ENCODE data around the gene PRKCB.
"Not testable (repeated sequence)": the region's sequence is repeated elsewhere in the genome, so short reads cannot be mapped to it uniquely, and the experiment has no call there.

PRKCB gene

DNA sequence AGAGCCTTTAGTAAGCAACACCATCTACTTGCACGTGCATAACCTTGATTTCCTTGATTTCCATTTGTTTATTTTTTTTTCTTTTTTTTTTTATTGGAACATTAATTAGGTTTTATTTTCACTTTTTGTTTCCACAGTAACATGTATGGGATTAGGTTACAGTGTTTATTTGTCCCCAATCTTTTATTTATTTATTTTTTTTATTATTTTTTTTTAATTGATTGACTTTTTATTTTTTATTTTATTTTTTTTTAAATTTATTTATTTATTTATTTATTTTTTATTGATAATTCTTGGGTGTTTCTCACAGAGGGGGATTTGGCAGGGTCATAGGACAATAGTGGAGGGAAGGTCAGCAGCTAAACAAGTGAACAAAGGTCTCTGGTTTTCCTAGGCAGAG lies 272.3 kb downstream of the PRKCB start:
- DNase-seq, result not testable (repeated sequence)

DNA sequence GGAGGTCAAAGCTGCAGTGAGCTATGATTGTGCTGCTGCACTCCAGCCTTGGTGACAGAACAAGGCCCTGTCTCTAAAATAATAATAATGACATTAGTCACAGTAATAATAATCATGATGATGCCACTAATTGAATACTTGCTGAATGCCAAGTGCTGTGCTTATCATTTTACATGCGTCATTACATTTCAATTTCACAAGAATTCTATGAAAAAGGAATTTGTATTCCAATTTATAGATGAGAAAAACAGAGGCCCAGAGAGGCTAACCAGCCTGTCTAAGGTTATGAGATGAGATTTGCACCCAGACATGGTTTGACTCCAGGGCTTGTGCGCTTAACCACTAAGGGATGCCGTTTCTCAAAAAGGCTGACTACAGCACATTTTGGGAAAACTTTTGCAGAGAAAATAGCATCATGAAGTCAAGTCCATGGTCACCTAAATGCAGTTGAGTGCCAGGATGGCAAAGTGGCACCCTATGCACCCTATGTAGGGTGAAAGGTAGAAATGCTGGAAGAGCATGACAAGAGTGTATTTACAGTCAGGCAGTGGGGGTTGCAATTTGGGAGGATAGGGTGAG lies 276.0 kb downstream of the PRKCB start:
- no peak for DNase-seq

DNA sequence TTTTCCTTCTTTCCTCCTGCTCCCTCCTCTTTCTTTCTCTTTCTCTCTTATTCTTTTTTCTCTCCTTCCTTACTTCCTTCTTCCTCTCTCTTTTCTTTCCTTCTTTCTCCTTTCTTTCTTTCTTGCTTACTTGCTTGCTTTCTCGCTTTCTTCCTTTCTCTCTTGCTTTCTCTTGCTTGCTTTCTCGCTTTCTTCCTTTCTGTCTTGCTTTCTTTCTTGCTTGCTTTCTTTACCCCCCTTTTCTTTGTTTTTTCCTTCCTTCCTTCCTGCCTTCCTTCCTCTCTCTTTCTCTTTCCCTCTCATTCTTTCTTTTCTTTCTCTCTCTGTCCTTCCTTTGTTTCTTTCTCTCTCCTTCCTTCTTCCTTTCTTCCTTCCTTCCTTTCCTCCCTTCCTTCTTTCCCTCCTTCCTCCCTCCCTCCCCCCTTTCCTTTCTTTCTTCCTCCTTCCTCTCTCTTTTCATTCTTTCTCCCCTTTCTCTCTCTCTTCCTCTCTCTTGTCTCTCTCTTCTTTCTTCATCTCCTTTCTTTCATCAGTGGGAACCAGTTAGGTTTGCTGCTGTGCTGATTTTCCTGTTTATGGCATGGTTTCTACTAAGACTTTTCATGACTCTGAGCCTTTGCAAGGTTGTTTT lies 277.4 kb downstream of the PRKCB start:
- DNase-seq, result no peak

DNA sequence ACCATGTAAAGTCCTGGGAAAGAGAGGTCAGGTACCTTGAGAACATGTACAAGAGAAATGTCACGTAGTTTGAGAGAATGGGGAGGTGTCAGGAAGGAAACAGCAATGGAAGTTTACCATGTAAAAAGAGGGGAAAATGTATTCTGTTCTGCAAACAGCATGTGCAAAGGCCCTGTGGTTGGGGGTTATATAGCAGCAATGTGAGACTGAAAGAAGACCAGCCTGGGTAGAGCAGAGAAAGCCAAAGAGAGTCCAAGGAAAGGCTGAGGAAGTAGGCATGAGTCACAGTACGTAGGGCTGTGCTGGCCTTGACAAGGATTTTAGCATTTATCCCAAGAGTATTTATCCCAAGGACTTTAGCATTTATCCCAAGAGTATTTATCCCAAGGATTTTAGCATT lies 279.1 kb downstream of the PRKCB start:
- DNase-seq, result no peak

DNA sequence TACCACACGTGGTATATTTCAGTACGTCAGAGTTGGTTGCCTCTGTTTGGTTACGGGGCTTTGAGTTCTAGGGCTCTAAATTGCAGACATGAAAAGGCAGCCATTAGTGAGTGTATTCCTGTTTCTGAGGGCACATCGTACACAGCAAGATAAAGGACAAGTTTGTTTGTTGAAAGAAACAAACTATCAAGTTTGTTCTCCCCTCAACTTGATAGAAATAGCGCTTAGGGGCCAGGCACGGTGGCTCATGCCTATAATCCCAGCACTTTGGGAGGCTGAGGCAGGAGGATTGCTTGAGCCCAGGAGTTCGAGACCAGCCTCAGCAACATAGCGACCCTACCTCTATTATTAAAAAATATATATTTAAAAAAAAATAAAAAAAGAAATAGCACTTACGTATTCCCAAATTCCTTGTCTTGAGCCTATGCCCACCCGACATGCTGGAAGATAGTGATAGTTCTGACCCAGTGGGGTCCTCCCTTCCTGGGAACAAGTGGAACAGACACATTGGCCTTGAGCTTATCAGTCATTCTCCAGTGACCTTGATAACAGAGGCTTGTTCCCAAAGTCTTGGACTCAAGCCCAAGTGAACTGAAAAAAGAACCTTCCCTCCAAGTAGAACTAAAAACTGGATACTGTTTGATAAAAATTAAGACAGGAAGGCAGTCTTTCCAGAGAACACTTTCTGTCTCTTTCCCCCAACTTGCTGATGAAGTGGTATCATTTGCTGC lies 280.4 kb downstream of the PRKCB start:
- DNase-seq, result no peak

DNA sequence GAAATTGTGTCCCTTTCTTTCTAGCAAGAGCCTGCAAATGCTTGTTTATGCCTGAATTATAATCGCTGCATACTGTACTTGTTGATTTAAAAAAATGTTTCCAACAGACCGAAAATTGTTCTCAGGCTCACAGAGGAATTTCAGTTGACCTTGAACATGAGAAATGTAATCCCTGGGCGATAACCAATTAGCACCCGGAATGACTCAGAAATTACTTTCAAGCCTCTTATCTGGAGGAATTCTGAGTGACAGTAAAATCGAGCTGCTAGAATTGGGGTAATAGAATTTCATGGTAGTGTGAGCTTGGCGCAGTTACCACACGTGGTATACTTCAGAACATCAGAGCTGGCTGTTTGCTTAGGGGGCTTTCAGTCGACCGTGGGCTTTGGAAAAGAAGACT lies 281.2 kb downstream of the PRKCB start:
- DNase-seq, result no peak

DNA sequence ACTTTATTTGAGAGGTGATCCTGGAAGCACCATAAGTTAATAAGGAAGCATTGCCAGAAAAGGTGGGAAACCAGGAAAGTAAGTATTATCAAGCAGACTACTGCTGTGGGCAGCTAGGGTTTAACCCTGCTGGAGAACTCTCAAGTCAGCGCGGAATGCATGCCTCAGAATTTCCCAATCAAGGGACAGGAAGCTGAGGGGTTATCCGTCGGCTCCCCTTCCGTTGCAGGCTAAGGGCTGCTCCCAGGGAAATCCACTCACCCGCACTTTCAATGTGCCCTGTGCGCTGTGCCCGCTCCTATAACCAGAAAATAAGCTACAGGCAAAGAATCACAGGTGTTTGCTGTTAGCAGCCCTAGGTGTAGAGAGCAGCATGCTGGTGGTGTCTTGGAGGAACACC lies 281.9 kb downstream of the PRKCB start:
- no peak for DNase-seq

DNA sequence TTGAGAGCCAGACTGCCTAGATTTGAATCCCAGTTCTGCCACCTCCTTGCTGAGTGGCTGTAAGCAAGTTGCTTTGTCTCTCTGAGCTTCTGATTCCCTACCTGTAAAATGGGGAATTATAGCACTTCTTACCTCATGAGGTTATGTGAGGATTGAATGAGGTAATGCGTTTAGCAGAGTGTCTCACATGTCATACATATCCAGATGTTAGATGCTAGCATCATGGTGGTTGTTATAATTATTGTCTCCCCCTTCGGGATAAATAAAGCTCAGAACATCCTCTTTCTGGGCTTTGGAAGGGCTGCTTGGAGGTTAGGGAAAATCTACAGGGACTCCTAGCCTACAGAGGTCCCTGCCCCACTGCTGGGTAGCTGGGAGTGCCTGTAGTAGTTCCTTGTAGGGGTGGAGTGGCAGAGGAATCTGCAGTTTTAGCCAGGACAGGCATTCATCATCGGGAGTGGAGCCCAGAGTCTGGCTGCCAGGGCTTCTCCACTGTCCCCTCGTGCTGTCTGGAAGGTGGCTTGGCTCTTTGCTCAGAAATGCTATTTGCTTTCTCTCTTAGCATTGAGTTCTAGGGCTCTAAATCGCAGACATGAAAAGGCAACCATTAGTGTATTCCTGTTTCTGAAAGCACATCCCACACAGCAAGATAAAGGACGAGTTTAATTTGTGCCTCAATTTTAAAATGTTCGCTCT lies 282.5 kb downstream of the PRKCB start:
- DNase-seq, result no peak

DNA sequence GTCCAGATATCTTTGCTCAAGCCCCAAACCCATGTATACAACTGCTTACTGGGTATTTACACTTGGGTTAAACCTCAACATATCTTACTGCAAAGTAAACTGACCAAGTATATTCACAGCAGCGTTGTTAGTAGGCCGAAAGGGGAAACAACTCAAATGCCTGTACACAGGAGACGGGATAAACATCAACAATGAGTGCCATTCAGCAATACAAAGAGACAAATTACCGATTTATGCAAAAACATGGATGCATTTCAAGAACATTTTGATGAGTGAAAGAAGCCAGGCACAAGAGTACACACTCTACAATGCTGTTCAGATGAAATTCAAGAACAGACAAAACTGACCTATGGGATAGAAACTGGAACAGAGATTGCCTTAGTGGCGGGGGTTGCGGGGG lies 284.0 kb downstream of the PRKCB start:
- DNase-seq, result no peak

DNA sequence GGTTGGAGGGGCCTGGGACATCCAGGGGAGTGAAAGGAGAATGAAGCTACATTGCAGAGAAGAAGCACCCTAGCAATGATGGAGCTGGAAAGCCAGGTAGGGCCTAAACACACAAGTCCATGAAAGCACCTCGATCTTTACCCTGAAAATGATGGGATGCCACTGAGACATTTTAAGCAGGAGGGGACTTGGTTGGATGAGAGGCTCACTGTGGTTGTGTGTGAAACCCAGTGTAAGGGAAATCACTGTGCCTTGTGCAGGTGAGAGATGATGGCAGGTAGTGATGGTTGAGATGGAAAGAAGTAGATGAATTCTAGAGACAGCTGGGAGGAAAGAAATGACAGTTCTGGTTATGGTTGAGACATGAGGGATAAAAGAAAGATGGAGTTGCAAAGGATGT lies 287.5 kb downstream of the PRKCB start:
- no peak for DNase-seq

DNA sequence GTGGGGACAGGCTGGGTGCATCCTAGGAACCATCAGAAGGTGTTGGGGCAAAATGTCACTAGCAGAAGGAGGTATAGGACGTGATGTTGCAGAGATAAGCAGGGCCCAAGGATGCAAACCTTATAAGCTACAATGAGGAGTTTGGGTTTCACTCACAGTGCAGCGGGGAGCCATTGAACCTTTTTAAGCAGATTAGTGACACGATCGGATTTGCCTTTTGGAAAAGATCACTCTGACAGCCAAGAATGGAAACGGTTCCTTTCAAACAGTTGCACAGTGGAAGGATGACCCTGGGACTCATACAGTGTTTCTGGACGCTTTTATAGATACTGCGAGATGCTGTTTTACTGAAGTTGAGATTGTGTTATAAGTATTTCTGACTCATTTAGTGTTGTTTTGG lies 288.5 kb downstream of the PRKCB start:
- DNase-seq, result no peak

DNA sequence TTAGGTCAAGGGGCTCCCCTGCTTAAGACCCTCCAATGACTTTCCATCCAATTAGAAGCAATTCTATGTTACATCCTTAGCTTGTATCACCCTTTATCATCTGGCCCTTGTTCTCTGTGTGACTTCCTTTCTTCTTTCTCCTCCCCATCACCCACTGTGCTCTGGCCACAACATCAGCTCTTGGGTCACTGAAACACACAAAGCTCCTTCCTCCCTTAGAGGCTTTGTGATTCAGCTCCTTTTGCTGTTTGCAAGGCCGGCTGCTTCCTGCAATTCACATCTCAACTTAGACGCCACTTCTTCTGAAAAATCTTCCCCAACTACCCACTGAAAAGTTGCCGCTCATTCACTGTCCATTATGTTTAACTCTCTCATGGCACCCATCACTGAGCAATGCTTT lies 289.4 kb downstream of the PRKCB start:
- DNase-seq, result no peak

DNA sequence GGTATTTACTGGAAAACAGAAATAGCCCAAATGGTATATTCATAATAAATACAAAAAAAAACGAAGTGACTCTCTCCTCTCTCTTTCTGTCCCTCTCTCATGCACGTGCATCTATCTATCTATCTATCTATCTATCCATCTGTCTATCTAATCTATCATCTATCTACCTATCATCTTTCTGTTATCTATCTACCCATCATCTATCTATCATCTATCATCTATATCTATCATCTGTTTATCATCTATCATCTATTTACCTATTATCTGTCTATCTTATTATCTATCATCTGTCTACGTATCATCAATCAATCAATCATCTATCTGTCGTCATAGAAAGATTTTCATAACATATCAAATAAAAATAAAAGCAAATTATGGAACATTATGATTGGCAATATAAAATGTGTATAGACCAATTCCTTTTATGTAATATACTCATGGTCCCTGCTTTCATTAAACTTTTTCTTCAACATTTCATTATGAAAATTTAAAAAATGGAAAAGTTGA lies 293.7 kb downstream of the PRKCB start:
- DNase-seq, result no peak

DNA sequence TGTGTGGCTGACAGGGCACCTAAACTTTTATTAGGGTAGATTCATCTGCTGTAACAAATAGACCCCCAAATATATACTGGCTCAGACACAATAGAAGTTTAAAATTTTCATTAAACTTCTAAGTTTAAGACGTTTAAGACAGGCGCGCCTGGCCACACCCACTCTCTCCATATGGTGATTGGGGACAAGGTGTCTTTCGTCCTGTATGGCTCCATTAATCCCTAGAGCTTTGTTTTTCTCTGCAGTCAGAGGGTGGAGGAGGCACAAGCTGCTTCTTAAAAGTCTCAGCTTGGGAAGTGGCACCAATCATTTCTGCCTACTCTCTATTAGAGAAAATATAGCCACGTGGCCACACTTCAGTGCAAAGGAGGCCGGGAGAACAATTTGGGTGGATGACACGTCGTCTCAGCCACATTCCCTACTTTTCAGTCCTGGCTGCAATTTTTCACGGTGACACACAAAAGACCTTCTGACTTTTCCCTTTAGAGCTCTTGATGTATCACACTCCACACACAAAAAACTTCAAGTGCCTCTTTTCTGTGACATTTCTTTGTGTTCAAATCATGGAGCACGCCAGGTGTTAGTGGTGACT lies 294.8 kb downstream of the PRKCB start:
- no peak for DNase-seq

DNA sequence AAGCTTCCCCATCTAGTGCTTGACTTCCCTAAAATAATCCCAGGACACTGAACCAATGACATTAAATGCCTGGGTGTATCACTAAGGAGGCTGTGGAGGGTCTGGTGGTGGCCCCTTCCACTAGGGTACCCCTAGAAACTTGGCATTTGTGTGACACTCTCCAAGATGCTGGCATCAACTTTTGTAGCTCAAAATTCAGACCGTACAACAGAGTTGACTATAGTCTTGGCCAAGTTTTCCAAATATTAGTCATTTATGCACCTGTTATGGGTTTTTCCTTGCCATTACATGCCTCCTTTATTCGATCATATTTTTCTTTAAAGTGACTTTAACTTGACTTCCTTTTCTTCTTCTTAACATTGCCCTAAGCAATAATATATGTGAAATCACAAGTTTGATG lies 295.5 kb downstream of the PRKCB start:
- no peak for DNase-seq

DNA sequence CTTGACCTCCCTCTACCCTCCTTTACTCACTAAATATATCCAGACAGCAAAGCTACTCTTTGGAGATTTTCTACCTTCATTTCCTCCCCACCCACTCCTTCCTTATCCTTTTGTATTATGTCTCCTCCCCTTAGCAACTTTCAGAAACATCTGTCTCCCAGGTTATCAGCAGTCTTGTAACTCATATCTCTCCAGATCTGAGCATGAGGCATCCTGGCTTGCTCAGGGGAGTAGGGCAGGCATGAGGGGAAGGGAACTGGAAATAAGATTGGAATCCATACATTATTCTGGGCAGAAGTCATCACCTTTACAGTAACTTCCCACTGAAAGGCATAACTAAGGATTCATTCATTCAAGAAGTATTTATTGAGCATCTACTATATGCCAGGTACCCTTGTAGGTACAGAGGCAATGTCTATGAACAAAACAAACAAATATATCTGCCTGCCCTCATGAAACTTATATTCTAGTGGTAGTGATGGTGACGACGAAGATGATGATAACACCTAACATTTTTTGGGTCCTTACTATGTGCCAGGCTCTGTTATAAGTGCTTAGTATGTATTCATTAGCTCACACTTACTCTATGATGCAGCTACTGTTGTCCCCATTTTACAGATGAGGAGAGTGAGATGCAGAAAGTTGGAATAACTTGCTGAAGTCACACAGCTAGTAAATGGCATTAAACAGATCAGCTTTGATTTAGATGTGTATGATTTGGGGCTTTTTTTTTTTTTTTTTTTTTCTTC lies 296.4 kb downstream of the PRKCB start:
- no peak for DNase-seq

DNA sequence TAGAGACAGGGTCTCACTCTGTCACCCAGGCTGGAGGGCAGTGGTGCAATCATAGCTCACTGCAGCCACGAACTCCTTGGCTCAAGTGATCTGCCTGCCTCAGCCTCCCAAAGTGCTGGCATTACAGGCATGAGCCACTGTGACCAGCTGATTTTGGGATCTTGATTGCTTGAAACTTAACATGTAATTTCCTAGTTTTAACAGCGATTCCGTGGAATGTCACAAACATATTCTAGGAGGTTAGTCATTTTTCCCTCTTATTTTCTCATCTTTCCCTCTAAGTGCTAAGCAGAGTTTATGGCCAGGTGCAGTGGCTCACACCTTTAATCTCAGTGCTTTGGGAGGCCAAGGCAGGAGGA lies 297.0 kb downstream of the PRKCB start:
- no peak for DNase-seq

DNA sequence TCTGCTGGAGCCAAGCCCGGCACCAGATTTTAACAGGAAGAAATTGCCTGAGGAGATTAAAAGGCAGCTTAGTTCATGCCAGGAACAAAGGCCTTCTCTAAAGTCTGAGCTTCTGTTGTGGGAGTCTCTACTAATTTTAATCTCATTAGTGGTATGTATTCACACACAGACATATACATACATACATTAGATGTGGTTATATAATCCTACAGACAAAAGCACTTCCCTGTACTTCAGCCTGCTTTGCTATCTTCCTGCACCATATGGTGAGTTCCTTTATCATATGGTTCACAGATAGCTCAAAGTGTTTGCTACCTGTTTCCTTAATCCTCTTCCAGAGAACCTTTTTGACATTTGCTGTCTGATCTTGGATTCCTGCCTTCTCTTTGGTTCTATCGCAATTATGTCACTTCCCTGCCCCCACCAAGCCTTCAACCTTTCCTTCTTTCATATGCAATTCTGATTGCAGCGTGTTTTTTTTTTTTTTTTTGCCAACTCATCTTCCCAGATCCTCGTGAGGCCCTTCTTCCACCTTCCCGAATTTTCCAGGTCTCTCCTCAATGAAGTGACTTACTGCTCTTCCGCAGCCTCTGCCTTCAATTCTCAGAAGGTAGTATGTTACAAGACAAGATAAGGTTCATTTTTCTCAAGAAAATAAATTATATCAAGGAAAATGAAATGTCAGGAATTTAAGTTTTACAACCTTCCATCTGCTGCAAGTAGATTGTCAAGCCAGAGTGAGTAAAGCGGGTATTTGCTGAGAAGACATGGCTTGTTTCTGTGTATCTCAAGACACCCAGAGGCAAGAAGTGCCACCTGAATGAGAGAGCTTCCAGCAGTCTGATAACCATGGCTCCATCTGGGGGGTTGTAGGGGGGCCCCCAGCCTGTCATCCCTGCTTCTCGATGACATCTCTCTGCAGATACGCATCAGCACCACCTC lies 300.1 kb downstream of the PRKCB start:
- no peak for DNase-seq

DNA sequence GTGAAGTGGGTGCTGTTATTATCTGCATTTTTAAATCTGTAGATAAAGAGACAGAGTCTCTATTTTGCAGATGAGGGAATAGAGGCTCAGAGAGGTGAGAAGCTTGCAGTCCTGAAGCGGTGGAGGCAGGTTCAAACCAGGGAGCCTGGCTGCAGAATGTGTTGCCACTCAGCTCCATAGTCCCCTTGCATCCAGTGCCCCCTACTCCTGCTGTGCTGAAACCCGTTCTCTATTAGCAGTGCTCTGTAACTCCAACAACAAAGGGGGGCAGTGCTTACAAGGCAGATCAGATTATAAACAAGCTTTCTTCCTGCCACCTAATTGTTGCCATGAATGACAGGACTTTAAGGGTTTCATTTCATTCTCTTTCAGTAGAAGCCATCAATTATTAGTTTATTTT lies 302.2 kb downstream of the PRKCB start:
- DNase-seq, result no peak

DNA sequence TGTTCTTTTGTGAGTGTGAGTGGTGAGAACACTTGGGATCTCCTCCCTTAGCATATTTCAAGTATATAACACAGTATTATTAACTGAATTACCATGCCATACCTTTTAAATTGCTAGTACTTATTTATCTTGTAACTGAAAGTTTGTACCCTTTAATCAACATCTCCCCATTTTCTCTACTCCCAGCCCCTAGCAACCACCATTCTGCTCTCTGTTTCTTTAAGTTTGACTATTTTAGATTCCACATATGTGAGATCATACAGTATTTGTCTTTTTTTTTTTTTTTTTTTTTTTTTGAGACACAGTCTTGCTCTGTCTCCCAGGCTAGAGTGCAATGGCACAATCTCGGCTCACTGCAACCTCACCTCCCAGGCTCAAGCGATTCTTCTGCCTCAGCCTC lies 302.8 kb downstream of the PRKCB start:
- DNase-seq, result no peak

DNA sequence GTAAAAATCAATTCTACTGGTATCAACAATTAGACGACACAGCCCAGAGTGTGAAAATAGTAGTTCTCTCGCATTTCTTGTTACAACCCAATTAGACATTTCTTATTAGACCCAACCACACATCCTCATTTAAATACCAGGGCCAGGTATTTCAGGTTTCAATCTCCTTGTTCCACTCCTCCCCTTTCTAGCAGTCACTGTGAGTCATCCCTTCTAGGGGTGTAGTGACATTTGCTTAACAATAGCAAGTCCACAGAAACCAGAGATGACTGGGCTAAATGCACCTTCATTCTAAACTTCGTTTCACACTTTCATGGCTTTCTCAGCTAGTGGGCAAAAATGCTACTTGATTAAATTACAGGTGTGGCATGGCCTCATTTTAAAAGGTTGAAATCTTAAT lies 303.5 kb downstream of the PRKCB start:
- DNase-seq, result no peak

DNA sequence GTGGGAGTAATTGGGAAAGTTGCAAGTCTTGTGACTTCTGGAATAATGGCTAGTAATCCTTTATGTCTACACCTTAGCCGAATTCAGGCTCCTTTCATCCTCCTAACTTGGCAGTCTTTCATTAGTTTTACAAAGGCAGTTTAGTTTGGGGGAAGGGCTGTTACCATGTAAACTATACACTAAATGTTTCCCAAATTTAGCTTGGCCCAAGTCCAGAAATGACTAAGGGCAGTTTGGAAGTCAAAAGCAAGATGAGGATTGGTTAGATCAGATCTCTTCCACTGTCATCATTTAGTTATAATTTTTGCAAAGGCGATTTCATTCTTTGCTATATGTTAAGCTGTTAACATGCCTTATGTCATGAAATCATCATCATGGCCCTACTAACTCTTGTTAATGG lies 304.9 kb downstream of the PRKCB start:
- no peak for DNase-seq

Measured in SHP77 treated with DMSO at 0.1 percent for 48 hours (cell line).